Measurements from ENCODE around the gene C1QTNF12.
A peak's percentile ranks its signal among the peaks of the same experiment; 100 is the strongest.

Gene C1QTNF12

GRCh38 chr1:1246577-1247340, at the start of gene C1QTNF12:
TSS of gene C1QTNF12 (minus strand) at chr1:1246722. CDS start at chr1:1246690, 32 bp downstream.
- DNase-seq (ENCODE audit: low read depth), result no peak

DNA sequence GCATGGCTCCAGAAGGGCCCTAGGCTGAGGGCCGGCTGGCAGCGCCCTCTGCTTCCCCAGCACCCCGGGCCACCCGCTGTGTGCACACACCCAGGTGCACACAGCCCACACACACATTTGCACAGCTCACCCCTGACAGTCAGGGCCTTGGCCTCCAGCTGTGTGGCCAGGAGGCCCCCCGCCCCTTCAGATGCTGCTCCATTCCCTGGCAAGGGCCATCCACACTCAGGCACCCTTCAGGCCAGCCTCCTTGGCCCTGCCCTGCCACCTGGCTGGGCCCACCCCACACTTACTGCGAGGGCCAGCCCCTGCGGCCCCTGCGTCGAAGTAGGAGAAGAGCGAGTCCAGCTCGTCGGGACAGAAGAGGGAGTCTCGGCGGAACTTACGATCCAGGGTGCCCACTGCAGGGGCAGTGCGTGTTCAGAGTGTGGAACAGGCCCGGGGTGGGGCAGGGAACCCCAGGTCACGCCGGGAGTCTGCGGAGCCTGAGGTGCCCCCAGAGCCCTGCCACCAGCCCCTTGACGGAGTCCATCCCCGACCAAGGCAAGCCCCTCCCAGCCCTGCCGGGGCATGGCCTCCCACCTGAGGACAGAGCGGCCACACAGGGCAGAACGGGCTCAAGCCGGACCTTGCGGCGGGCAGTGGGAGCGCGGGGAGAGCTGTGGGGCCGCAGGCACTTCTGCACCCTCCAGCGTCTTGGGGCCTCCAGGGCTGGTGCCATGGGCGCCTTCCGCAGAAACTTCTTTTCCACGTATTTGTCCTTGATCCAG, 48.8 kb upstream of the C1QTNF12 start:
- no peak for DNase-seq (ENCODE audit: low read depth)

GRCh38 chr1:1294250-1294890, 47.8 kb upstream of the C1QTNF12 start:
- no peak for DNase-seq (ENCODE audit: low read depth)

GRCh38 chr1:1293263-1294249, 47.0 kb upstream of the C1QTNF12 start:
- no peak for DNase-seq (ENCODE audit: low read depth)

DNA sequence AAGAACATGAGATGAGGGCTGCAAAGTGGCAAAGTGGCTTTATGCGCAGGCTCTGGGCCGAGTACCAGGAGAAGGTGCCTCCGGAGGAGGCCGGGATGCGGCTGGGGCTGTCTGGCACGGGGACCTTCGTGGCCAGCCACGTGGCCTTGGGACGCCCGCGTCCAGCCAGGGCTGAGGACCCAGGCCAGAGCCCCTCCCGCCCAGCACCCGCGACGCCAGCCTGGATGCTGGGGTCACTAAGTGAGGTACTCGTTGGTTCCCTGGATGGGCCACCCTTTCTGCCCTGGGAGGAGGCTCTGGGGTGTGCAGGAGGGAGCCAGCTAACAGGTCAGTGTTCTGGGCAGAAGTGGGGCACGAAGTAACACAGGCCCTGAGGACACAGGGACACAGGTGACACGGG, 46.3 kb upstream of the C1QTNF12 start:
- DNase-seq (ENCODE audit: low read depth), result no peak

- DNase-seq (ENCODE audit: low read depth), result no peak
These were observed 45.9 kb upstream of the C1QTNF12 start for GRCh38 chr1:1292442-1292779.

GRCh38 chr1:1291548-1292441, 45.3 kb upstream of the C1QTNF12 start:
- peak; percentile 38 for DNase-seq (ENCODE audit: low read depth)

DNA sequence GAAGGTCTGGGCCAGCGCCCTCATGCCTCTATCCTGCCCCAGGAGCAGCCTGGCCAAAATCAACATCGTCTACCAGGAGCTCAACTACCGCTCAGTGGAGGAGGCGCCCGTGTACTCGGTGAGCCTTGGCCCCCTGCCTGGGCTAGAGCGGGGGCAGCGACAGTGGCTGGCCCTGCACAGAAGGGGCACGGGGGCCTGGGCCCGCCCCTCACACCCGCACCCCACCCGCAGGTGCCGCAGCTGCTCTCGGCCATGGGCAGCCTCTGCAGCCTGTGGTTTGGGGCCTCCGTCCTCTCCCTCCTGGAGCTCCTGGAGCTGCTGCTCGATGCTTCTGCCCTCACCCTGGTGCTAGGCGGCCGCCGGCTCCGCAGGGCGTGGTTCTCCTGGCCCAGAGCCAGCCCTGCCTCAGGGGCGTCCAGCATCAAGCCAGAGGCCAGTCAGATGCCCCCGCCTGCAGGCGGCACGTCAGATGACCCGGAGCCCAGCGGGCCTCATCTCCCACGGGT, 44.6 kb upstream of the C1QTNF12 start:
- DNase-seq (ENCODE audit: low read depth), result no peak

DNA sequence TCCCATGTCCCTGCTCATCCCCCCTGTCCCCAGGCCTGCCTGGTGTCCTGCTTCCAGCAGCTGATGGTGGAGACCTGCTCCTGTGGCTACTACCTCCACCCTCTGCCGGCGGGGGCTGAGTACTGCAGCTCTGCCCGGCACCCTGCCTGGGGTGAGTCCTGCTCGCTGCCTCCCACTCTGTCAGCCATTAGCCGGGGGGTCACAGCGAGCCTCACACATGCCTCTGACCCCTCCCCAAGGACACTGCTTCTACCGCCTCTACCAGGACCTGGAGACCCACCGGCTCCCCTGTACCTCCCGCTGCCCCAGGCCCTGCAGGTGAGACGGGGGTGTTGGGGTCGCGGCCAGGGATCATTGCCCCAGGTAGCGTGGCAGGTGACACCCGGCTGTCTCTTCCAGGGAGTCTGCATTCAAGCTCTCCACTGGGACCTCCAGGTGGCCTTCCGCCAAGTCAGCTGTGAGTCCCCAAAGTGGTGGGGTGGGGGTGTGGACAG, 43.8 kb upstream of the C1QTNF12 start:
- no peak for DNase-seq (ENCODE audit: low read depth)

DNA sequence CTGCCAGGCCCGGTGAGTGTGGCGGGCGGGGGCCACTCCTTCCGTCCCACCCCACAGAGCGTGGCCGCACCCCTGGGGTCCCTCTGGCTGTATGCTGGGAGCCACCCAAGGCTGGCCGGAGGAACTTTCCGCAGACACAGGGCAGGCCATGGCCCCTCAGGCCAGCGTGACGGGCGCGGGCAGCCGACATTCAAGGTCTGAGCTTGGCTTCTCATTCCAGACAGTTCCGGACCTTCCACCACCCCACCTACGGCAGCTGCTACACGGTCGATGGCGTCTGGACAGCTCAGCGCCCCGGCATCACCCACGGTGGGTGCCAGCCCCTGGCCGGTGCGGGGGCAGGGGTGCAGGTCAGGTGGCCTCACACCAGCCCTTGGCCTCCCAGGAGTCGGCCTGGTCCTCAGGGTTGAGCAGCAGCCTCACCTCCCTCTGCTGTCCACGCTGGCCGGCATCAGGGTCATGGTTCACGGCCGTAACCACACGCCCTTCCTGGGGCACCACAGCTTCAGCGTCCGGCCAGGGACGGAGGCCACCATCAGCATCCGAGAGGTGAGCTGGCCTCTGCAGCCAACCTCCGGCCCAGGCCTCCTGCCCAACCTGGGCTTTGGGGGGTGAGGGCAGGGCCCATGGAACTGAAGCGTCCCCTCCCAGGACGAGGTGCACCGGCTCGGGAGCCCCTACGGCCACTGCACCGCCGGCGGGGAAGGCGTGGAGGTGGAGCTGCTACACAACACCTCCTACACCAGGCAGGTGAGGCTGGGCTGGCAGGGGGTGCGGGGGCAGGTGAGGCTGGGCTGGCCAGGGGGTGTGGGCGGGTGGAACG, 41.0 kb upstream of the C1QTNF12 start:
- DNase-seq (ENCODE audit: low read depth), result no peak

DNA sequence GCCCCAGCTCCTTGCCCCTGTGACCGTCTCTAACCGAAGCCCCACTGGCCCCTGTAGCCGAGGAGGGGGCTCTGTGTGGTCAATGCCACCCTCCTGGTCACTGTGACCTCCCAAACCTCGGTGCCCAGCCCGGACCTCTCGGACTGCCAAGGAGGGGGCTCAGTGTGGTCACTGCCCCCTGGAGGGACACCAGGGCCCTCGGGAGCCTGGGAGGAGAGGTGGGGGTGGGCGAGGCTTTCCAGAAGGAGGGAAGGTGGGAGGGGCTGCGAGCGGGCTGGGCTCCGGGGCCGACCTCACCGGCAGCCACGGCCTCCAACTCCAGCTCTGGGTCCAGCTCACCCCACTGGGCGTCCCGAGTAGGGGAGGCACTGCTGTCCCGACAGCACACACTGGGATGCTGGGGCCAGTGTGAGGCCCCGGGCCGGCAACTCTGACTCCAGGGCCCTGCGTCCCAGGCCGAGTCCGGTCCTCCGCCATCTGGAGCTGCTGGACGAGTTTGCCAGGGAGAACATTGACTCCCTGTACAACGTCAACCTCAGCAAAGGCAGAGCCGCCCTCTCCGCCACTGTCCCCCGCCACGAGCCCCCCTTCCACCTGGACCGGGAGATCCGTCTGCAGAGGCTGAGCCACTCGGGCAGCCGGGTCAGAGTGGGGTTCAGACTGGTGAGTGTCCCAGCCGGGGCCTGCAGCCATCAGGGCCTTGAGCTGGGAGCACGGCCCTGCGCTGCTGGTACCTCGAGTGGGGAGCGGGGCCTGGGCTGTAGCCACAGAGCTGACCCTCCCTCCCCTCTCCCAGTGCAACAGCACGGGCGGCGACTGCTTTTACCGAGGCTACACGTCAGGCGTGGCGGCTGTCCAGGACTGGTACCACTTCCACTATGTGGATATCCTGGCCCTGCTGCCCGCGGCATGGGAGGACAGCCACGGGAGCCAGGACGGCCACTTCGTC, 40.1 kb upstream of the C1QTNF12 start:
- no peak for DNase-seq (ENCODE audit: low read depth)

DNA sequence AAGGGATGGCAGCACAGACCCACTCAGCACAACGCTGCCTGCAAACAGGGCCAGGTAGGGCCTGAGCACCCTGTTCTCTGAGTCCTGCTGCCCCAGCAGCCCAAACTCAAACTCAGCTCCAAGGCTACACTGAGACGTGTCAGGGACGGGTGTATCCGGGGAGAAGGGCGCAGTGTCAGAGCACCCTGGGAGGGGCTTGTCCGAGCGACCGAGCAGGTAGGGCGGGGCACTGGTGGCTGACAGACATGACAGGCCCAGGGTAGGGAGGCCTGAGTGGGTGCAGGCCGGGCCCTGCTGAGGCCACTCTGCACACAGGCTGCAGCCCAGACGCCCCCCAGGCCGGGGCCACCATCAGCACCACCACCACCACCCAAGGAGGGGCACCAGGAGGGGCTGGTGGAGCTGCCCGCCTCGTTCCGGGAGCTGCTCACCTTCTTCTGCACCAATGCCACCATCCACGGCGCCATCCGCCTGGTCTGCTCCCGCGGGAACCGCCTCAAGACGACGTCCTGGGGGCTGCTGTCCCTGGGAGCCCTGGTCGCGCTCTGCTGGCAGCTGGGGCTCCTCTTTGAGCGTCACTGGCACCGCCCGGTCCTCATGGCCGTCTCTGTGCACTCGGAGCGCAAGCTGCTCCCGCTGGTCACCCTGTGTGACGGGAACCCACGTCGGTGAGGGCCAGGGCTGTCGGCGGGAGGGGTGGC, 39.2 kb upstream of the C1QTNF12 start:
- no peak for DNase-seq (ENCODE audit: low read depth)

DNA sequence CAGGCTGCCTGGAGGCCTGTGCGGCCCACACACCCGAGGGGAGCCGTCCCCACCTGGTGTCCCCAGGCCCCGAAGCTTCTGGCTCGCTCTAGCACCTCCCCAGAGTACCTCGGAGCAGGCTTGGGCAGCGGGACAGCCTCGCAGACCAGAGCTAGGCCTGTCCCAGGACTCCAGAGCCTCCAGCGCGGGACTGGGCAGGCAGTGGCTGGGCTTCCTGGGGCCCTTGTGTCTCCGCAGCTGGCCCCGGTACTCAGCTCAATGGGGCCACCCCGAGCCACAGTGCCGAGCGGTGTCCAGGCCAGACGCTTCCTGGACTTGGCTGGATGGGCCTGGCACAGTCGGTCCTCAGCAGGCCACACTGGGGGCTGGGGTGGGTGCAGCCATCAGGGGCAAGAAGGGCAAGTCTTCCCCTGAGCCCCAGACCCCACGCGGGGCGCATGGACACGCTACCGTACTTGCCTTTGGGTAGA, 38.6 kb upstream of the C1QTNF12 start:
- no peak for DNase-seq (ENCODE audit: low read depth)

DNA sequence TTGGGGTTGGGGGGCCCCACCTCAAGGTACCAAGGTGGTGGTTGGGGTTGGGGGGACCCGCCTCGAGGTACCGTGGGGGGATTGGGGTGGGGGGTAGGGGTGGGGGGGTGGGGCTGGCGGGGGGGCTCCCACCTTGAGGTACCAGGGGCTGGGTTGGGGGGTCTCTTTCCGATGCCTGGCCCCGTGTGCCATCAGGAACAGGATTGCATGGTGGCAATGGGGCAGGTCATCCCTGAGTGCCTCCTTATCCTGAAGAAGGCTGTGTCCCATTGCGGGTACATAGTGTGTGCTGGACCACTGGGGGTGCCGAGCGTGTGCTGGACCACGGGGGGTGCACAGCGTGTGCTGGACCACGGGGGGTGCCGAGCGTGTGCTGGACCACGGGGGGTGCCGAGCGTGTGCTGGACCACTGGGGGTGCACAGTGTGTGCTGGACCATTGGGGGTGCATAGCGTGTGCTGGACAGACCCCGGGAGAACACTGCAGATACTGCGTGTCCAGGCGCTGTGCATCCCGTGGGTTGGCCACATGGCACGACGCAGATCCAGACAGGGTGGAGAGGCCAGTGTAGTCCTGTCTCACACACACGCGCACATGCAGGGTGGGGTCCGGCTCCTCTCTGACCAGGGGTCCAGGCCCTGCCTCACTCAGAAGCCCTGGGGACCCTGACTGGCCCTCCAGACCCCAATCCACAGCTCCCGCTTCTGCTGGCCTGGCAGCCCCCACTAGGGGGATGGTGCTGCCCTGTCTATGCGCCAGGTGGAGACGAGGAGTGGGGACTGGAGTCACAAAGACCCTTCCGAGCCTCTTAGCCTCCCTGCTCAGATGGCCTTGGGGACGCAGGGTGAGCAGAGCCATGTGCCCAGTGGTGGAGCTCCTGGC, 37.9 kb upstream of the C1QTNF12 start:
- DNase-seq (ENCODE audit: low read depth), result no peak

- DNase-seq (ENCODE audit: low read depth), result no peak
These were observed 37.3 kb upstream of the C1QTNF12 start for GRCh38 chr1:1283821-1284220.

DNA sequence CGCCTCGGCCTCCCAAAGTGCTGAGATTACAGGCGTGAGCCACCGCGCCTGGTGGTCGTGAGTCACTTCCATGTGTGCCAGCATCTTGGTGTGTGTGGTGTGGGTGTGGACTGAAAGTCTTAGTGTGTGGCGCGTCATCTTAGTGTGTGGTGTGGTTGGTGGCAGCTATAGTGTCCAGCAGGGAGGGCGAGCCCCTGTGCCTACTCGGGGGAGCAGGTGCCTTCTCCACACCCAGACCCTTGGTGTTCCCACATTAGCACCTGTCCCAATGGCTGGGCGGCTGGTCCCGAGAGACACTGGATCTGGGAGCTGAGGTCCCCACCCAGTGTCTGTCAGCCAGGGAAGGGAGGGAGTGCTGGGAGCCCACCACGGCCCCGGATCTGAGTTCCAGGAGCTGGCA, 36.5 kb upstream of the C1QTNF12 start:
- DNase-seq (ENCODE audit: low read depth), result no peak
